PFSK-1 (cell line): ENCODE results near the gene KPNA3.

Source experiments
- FOXP2 ChIP-seq: optimal IDR thresholded peaks from 2 replicates; pipeline ENCODE3; 2011; ENCODE audit warnings: borderline replicate concordance, control low read depth, inconsistent platforms; ENCODE audit not compliant: insufficient read depth; ENCODE audit errors: extremely low read length, extremely low read depth
- POLR2AphosphoS5 ChIP-seq: IDR thresholded peaks from 2 replicates; pipeline ENCODE4 v1.6.1; 2012; ENCODE audit warnings: low read depth, mild to moderate bottlenecking, control low read depth, low read length, moderate library complexity
- SIN3A ChIP-seq: IDR thresholded peaks from 2 replicates; pipeline ENCODE4 v1.6.1; 2012; ENCODE audit warnings: mild to moderate bottlenecking, low read length, moderate library complexity, borderline replicate concordance; ENCODE audit not compliant: insufficient read depth
- TAF1 ChIP-seq: IDR thresholded peaks from 2 replicates; pipeline ENCODE4 v1.6.1; 2012; ENCODE audit warnings: low read length, control low read depth, borderline replicate concordance; ENCODE audit not compliant: insufficient read depth
- TF ChIP-seq, protein P1 (sequence below), 2 experiments: IDR thresholded peaks; 2 replicates each; pipeline versions ENCODE4 v1.6.1 to v1.8.0; 2011 to 2012; ENCODE audit warnings: low read depth in 2 of 2, low read length in 2 of 2, control low read depth in 1 of 2, inconsistent platforms in 1 of 2, mild to moderate bottlenecking in 1 of 2, moderate library complexity in 1 of 2; ENCODE audit not compliant: insufficient read depth in 1 of 2

The KPNA3 gene

DNA sequence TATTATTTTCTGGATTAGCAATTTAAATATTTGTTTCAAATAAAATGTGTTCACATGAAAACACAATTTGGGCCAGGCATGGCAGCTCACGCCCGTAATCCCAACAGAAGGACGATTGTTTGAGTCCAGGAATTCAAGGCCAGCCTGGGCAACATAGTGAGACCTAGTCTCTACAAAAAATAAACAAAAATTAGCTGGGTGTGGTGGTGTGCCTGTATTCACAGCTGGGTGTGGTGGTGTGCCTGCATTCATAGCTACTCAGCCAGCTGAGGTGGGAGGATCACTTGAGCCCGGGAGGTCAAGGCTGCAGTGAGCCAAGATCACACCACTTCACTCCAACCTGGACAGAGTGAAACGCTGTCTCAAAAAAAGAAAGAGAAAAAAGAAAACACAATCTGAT lies 46.4 kb downstream of the KPNA3 start:
- TF ChIP-seq POLR2AphosphoS5 (no peak), SIN3A (no peak), FOXP2 (no peak), TAF1 (no peak)
- TF ChIP-seq, protein P1, sequence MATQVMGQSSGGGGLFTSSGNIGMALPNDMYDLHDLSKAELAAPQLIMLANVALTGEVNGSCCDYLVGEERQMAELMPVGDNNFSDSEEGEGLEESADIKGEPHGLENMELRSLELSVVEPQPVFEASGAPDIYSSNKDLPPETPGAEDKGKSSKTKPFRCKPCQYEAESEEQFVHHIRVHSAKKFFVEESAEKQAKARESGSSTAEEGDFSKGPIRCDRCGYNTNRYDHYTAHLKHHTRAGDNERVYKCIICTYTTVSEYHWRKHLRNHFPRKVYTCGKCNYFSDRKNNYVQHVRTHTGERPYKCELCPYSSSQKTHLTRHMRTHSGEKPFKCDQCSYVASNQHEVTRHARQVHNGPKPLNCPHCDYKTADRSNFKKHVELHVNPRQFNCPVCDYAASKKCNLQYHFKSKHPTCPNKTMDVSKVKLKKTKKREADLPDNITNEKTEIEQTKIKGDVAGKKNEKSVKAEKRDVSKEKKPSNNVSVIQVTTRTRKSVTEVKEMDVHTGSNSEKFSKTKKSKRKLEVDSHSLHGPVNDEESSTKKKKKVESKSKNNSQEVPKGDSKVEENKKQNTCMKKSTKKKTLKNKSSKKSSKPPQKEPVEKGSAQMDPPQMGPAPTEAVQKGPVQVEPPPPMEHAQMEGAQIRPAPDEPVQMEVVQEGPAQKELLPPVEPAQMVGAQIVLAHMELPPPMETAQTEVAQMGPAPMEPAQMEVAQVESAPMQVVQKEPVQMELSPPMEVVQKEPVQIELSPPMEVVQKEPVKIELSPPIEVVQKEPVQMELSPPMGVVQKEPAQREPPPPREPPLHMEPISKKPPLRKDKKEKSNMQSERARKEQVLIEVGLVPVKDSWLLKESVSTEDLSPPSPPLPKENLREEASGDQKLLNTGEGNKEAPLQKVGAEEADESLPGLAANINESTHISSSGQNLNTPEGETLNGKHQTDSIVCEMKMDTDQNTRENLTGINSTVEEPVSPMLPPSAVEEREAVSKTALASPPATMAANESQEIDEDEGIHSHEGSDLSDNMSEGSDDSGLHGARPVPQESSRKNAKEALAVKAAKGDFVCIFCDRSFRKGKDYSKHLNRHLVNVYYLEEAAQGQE (IDR thresholded peaks at IDR 0.05; ENCODE audit: insufficient read depth in 1 of 2, low read depth in 2 of 2, low read length in 2 of 2), result no peak

DNA sequence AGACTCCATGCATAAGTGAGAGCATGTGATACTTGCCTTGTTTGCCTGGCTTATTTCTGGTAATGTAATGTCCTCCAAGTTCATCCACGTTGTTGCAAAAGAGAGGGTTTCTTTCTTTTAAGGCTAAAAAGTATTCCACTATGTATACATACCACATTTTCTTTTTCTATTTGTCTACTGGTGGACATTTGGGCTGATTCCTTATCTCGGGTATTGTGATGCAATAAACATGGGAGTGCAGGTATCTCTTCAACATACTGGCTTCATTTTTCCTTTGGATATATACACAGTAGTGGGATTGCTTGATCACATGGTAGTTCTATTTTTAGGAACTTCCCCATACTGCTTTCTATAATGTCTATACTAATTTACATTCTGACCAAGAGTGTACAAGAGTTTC lies 51.6 kb downstream of the KPNA3 start:
- TF ChIP-seq, protein P1 (IDR thresholded peaks at IDR 0.05; ENCODE audit: insufficient read depth in 1 of 2, low read depth in 2 of 2, low read length in 2 of 2), result no peak
- TF ChIP-seq POLR2AphosphoS5, result no peak
- TF ChIP-seq FOXP2, result no peak
- TF ChIP-seq TAF1, result no peak
- no peak for TF ChIP-seq SIN3A

DNA sequence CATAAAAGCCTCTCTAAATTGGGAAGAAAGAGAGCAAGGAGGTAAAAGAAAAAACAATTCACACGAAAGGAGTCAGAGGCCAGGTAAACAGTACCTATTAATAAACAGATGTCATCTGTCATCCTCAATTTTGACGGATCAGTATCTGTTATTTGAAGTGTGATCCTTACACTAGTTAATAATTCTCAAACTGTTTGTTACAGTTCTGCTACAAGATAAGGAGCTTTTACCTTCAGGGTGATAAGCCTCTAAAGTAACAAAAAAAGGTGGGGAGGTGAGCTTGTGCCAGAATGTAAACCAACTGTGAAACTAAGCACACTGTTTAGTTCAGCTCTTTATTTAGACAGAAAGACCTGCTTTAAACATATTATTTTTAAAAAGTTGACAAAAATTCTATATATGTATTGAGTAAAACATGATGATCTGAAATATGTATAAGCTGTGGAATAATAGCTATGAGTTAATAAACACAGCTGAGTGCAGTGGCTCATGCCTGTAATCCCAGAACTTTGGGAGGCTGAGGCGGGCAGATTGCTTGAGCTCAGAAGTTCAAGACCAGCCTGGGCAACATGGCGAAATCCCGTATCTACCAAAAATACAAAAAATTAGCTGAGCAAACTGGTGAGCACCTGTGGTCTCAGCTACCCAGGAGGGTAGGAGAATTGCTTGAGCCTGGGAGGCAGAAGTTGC lies 52.8 kb downstream of the KPNA3 start:
- TF ChIP-seq SIN3A, result no peak
- TF ChIP-seq, protein P1 (IDR thresholded peaks at IDR 0.05; ENCODE audit: insufficient read depth in 1 of 2, low read depth in 2 of 2, low read length in 2 of 2), result no peak
- TF ChIP-seq FOXP2, result no peak
- no peak for TF ChIP-seq POLR2AphosphoS5
- TF ChIP-seq TAF1, result no peak

DNA sequence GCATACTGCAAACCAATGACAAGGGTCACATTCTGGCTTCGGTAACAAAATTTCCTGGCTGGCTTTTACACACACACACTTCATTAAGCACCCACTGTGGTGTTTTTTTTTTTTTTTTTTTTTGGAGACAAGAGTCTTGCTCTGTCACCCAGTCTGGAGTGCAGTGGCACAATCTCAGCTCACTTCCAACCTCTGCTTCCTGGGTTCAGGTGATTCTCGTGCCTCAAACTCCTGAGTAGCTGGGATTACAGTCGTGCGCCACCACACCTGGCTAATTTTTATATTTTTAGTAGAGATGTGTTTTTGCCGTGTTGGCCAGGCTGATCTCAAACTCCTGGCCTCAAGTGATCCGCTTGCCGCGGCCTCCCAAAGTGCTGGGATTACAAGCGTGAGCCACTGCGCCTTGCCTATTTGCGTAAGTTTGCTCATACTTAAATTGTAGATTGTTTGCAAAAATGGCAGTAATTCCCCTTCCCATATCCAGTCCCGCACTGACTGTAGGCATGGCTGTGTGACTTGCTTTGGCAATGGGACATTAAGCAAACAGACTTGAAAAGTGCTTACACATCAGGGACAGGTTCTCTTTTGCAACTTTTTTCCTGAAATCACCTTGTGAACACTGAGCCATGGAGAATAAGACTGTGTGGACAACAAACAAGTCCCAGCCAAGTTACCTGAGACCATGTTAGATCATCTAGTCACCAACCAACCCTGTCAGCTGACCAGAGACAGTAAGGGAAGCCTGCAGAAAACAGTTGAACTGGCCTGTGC lies 59.1 kb downstream of the KPNA3 start:
- TF ChIP-seq TAF1, result no peak
- TF ChIP-seq FOXP2, result no peak
- TF ChIP-seq POLR2AphosphoS5, result no peak

DNA sequence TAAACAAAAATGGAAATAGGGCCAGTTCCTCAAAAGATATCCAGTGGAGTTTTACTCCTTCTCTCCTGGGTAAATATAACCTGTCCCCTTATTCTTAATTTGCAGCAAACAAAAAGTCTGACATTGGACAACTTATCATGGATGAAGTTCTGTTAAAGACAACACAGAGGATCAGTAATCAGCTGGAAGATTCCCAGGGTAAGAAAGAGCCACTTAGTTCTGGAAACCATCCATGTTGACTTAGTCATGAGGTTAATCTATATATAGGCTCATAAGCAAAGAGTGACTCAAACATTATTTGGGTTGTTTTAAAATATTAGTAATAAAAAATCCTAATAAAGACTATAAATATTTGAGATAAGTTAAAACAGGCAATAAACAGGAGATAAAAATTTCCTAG lies 60.7 kb downstream of the KPNA3 start:
- TF ChIP-seq, protein P1 (IDR thresholded peaks at IDR 0.05; ENCODE audit: insufficient read depth in 1 of 2, low read depth in 2 of 2, low read length in 2 of 2), result no peak
- TF ChIP-seq TAF1 (no peak), SIN3A (no peak), FOXP2 (no peak), POLR2AphosphoS5 (no peak)
